HFFc6 (cell line): ENCODE results near the gene CTDSP2. TPM values are rescaled to one million over a fixed set of nuclear protein-coding genes. Genes with fewer than 3 reads are reported as not detected.

Experiments
- DNase-seq: peaks from one replicate; pipeline ENCODE4 v3.0.0-alpha.2; 2018
- H3K27ac Mint-ChIP-seq: 2 replicates; pipeline ENCODE4 v1.8.0; 2020; ENCODE audit warnings: mild to moderate bottlenecking, mixed read lengths
- H3K27me3 Mint-ChIP-seq: 2 replicates; pipeline ENCODE4 v1.8.0; 2021; ENCODE audit warnings: mild to moderate bottlenecking, moderate library complexity, mixed read lengths; ENCODE audit not compliant: insufficient read depth
- H3K36me3 Mint-ChIP-seq: 2 replicates; pipeline ENCODE4 v1.8.0; 2021; ENCODE audit warnings: low read depth, mixed read lengths
- H3K4me1 Mint-ChIP-seq: 2 replicates; pipeline ENCODE4 v1.8.0; 2020; ENCODE audit warnings: low read depth, mixed read lengths
- H3K4me3 Mint-ChIP-seq: 2 replicates; pipeline ENCODE4 v1.8.0; 2020; ENCODE audit warnings: mild to moderate bottlenecking, moderate library complexity, mixed read lengths
- H3K9me3 Mint-ChIP-seq: 2 replicates; pipeline ENCODE4 v1.8.0; 2020; ENCODE audit warnings: mild to moderate bottlenecking, mixed read lengths
- CTCF ChIP-seq: fragments of 200-600 bp; sonication (generic); IDR thresholded peaks from 2 replicates; pipeline ENCODE4 v1.5.0; 2021; ENCODE audit warnings: antibody characterized with exemption, mild to moderate bottlenecking
- total RNA-seq, 6 experiments: library from RNA; stranded (reverse); fragmentation: NEBNext Ultra II Directional; extraction: Animal tissue kit (Norgen Biotek cat#: 25700); gene quantifications; 2 replicates in 1 of 6; 3 replicates in 5 of 6; pipeline ENCODE4 v1.2.3, GENCODE V29; 2021

The CTDSP2 gene
- total RNA-seq, 6 experiments from 2014 or later, result 99.2 to 128 (median 111) TPM

DNA sequence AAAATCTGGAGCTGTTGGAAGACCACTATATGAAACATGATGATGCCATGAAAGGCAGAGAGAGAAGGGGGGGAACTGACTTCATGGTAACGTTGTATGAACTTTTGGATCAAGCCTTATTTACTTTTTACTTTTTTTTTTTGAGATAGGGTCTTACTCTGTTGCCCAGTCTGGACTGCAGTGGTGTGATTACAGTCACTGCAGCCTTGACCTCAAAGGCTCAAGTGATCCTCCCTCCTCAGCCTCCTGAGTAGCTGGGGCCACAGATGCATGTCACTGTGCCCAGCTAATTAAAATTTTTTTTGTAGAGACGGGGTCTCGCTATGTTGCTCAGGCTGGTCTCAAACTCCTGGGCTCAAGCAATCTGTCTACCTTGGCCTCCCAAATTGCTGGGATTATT is 31.3 kb upstream of the CTDSP2 start:
- Mint-ChIP-seq H3K4me1 (peaks cover 25% of the 10 kb centered on the region), H3K9me3 (no peaks in the 10 kb centered on the region), H3K27ac (no peak overlapping the region), H3K27me3 (peaks cover 1% of the 10 kb centered on the region; the same call in 1 of the 2 replicates), H3K36me3 (no peaks in the 10 kb centered on the region), H3K4me3 (no peak overlapping the region)
- DNase-seq, result no peak
- no peak for TF ChIP-seq CTCF

GRCh38 chr12:57875753-57876547 is 29.4 kb upstream of the CTDSP2 start:
- Mint-ChIP-seq H3K4me1 (peaks cover 13% of the 10 kb centered on the region), H3K36me3 (no peaks in the 10 kb centered on the region), H3K27ac (no peak overlapping the region), H3K27me3 (peaks cover 1% of the 10 kb centered on the region; the same call in 1 of the 2 replicates), H3K9me3 (no peaks in the 10 kb centered on the region), H3K4me3 (no peak overlapping the region; the same call in 1 of the 2 replicates)
- no peak for TF ChIP-seq CTCF
- DNase-seq, result no peak

GRCh38 chr12:57874166-57875108 is 27.9 kb upstream of the CTDSP2 start:
- H3K9me3 Mint-ChIP-seq, result no peaks in the 10 kb centered on the region
- H3K36me3 Mint-ChIP-seq, result no peaks in the 10 kb centered on the region
- H3K4me1 Mint-ChIP-seq, result peaks cover 15% of the 10 kb centered on the region
- no peak for DNase-seq
- no peak for TF ChIP-seq CTCF
- H3K27ac Mint-ChIP-seq, result no peak overlapping the region
- no peak overlapping the region for H3K4me3 Mint-ChIP-seq
- H3K27me3 Mint-ChIP-seq, result peaks cover 1% of the 10 kb centered on the region; the same call in 1 of the 2 replicates

DNA sequence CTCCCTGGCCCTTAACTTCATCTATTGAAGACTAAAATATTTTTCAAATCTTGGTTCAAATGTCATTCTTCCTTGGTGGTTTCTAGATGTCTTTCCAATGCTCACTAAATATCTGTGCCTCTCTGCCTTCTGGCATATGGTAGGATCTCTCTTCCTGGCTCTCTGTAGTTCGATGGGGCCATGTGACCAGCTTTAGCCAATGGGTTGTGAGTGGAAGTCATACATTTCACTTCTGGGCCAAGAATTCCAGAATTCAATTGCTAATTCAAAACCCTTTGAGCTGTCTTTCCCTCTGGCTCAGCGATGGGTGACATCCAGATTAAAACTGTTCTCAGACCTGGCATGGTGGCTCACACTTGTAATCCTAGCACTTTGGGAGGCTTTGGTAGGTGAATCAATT is 25.8 kb upstream of the CTDSP2 start:
- no peaks in the 10 kb centered on the region for H3K9me3 Mint-ChIP-seq
- no peak for TF ChIP-seq CTCF
- no peaks in the 10 kb centered on the region for H3K36me3 Mint-ChIP-seq
- DNase-seq, result no peak
- H3K4me3 Mint-ChIP-seq, result no peak overlapping the region
- H3K27ac Mint-ChIP-seq, result no peak overlapping the region
- peaks cover 1% of the 10 kb centered on the region for H3K27me3 Mint-ChIP-seq
- peaks cover 29% of the 10 kb centered on the region for H3K4me1 Mint-ChIP-seq

- no peak for TF ChIP-seq CTCF
- no peak for DNase-seq
- Mint-ChIP-seq H3K27me3 (peaks cover 3% of the 10 kb centered on the region), H3K27ac (no peak overlapping the region), H3K36me3 (no peaks in the 10 kb centered on the region), H3K4me3 (no peak overlapping the region), H3K9me3 (no peaks in the 10 kb centered on the region), H3K4me1 (peaks cover 22% of the 10 kb centered on the region)
Observed at GRCh38 chr12:57869927-57870318, 23.4 kb upstream of the CTDSP2 start.
